ENCODE data around the gene IGLL1. TPM values are rescaled to one million over a fixed set of nuclear protein-coding genes. Genes with fewer than 3 reads are reported as not detected.

Gene IGLL1
- total RNA-seq, 4 donors from 2014 or later: not detected

GRCh38 chr22:23613193-23613972 is 33.3 kb upstream of the IGLL1 start:
- no peak for ATAC-seq (ENCODE audit: low FRiP score)

GRCh38 chr22:23609983-23610781 is 30.1 kb upstream of the IGLL1 start:
- DNase-seq (ENCODE audit: low spot score): no peak
- TF ChIP-seq CTCF (IDR thresholded peaks at IDR 0.05): no peak
- no peak for ATAC-seq (ENCODE audit: low FRiP score)

More at GRCh38 chr22:23613193-23613972, 33.3 kb upstream of the IGLL1 start:
- no peak for TF ChIP-seq CTCF (IDR thresholded peaks at IDR 0.05)
- DNase-seq (ENCODE audit: low spot score): no peak

GRCh38 chr22:23608583-23608982 is 28.5 kb upstream of the IGLL1 start:
- DNase-seq (ENCODE audit: low spot score): no peak
- no peak for ATAC-seq (ENCODE audit: low FRiP score)
- TF ChIP-seq CTCF (IDR thresholded peaks at IDR 0.05): no peak

GRCh38 chr22:23606204-23607131 is 26.4 kb upstream of the IGLL1 start:
- ATAC-seq (ENCODE audit: low FRiP score): no peak
- no peak for DNase-seq (ENCODE audit: low spot score)

GRCh38 chr22:23604939-23605712 is 25.0 kb upstream of the IGLL1 start:
- ATAC-seq (ENCODE audit: low FRiP score) (no peak), DNase-seq (ENCODE audit: low spot score) (no peak)
- no peak for TF ChIP-seq CTCF (IDR thresholded peaks at IDR 0.05)

More at GRCh38 chr22:23606204-23607131, 26.4 kb upstream of the IGLL1 start:
- TF ChIP-seq CTCF (IDR thresholded peaks at IDR 0.05): no peak

GRCh38 chr22:23603266-23603665 is 23.2 kb upstream of the IGLL1 start:
- ATAC-seq (ENCODE audit: low FRiP score) (no peak), DNase-seq (ENCODE audit: low spot score) (no peak)
- TF ChIP-seq CTCF (IDR thresholded peaks at IDR 0.05): no peak
